Parathyroid adenoma (tissue), 2 donors: ENCODE measurements around the gene GPR26.

ENCODE experiments used
- H2AFZ ChIP-seq: fragments of 300-600 bp; sonication (generic); one replicate; pipeline ENCODE4 v1.7.0; 2017; ENCODE audit warnings: antibody characterized with exemption, mild to moderate bottlenecking
- H3K27ac ChIP-seq: fragments of 300-600 bp; sonication (generic); one replicate; pipeline ENCODE4 v1.7.0; 2017
- H3K27me3 ChIP-seq: fragments of 300-600 bp; sonication (generic); one replicate; pipeline ENCODE4 v1.7.0; 2017; ENCODE audit warnings: low read length; ENCODE audit not compliant: control insufficient read depth, insufficient read depth
- H3K36me3 ChIP-seq: fragments of 300-600 bp; sonication (generic); one replicate; pipeline ENCODE4 v1.7.0; 2017; ENCODE audit warnings: low read length; ENCODE audit not compliant: control insufficient read depth, insufficient read depth
- H3K4me1 ChIP-seq: fragments of 300-600 bp; sonication (generic); one replicate; pipeline ENCODE4 v1.7.0; 2017; ENCODE audit warnings: control low read depth
- H3K4me2 ChIP-seq: fragments of 300-600 bp; sonication (generic); one replicate; pipeline ENCODE4 v1.7.0; 2017; ENCODE audit warnings: low read length
- H3K4me3 ChIP-seq: fragments of 300-600 bp; sonication (generic); one replicate; pipeline ENCODE4 v1.7.0; 2017; ENCODE audit warnings: low read depth, low read length
- H3K79me2 ChIP-seq: fragments of 300-600 bp; sonication (generic); one replicate; pipeline ENCODE4 v1.7.0; 2017; ENCODE audit warnings: control low read depth
- H3K9ac ChIP-seq: fragments of 300-600 bp; sonication (generic); one replicate; pipeline ENCODE4 v1.7.0; 2017; ENCODE audit warnings: mild to moderate bottlenecking
- H3K9me3 ChIP-seq: fragments of 300-600 bp; sonication (generic); one replicate; pipeline ENCODE4 v1.7.0; 2017; ENCODE audit warnings: low read length; ENCODE audit not compliant: control insufficient read depth
- CTCF ChIP-seq: fragments of 300-600 bp; sonication (generic); IDR thresholded peaks from one replicate; pipeline ENCODE4 v1.7.0; 2017; ENCODE audit warnings: antibody characterized with exemption, mild to moderate bottlenecking
- donor health status: primary hyperparathyroidism.

GPR26 gene

GRCh38 chr10:123621492-123621891, 44.7 kb upstream of the GPR26 start:
- H2AFZ ChIP-seq, result no peak overlapping the region
- TF ChIP-seq CTCF, result no peak

DNA sequence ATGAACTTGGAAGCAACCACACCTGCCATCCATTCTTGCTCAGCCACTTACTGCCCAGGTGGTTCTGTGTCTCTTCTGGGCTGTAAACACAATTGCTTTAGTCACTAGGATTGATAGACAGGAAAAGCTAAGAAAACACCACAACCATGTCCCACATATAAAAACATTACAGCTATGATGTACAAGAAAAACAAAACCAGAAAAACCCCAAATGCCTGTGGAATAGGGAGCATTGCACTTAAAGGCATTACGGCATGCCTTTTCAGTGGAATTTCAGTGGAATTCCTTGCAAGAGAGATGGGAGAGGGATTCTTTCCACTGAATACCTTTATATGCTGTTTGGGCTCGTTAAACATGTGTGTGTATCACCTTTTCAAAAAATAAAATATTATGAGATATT, 44.2 kb upstream of the GPR26 start:
- Histone ChIP-seq H3K4me1 (no peaks in the 10 kb centered on the region), H2AFZ (no peak overlapping the region), H3K4me3 (no peak overlapping the region), H3K79me2 (no peaks in the 10 kb centered on the region), H3K4me2 (no peak overlapping the region), H3K9ac (no peak overlapping the region), H3K9me3 (no peaks in the 10 kb centered on the region), H3K27me3 (no peaks in the 10 kb centered on the region), H3K36me3 (no peaks in the 10 kb centered on the region), H3K27ac (no peak overlapping the region)
- TF ChIP-seq CTCF, result no peak

More at GRCh38 chr10:123621492-123621891, 44.7 kb upstream of the GPR26 start:
- Histone ChIP-seq H3K9ac (no peak overlapping the region), H3K9me3 (no peaks in the 10 kb centered on the region), H3K36me3 (no peaks in the 10 kb centered on the region), H3K4me1 (no peaks in the 10 kb centered on the region), H3K27ac (no peak overlapping the region), H3K27me3 (no peaks in the 10 kb centered on the region), H3K4me2 (no peak overlapping the region), H3K4me3 (no peak overlapping the region), H3K79me2 (no peaks in the 10 kb centered on the region)

GRCh38 chr10:123622381-123622780, 43.8 kb upstream of the GPR26 start:
- no peak overlapping the region for H3K4me3 ChIP-seq
- H3K27ac ChIP-seq, result no peak overlapping the region
- no peaks in the 10 kb centered on the region for H3K27me3 ChIP-seq
- H3K9ac ChIP-seq, result no peak overlapping the region
- TF ChIP-seq CTCF, result no peak
- H3K4me1 ChIP-seq, result no peaks in the 10 kb centered on the region
- no peak overlapping the region for H3K4me2 ChIP-seq
- H3K79me2 ChIP-seq, result no peaks in the 10 kb centered on the region
- no peak overlapping the region for H2AFZ ChIP-seq
- no peaks in the 10 kb centered on the region for H3K9me3 ChIP-seq
- no peaks in the 10 kb centered on the region for H3K36me3 ChIP-seq

- H3K27me3 ChIP-seq, result no peaks in the 10 kb centered on the region
- H3K79me2 ChIP-seq, result no peaks in the 10 kb centered on the region
Measured at GRCh38 chr10:123624086-123624485, 42.1 kb upstream of the GPR26 start.

More at GRCh38 chr10:123624086-123624485, 42.1 kb upstream of the GPR26 start:
- no peak overlapping the region for H3K4me2 ChIP-seq
- H3K36me3 ChIP-seq, result no peaks in the 10 kb centered on the region
- no peaks in the 10 kb centered on the region for H3K4me1 ChIP-seq
- no peak overlapping the region for H2AFZ ChIP-seq
- no peak overlapping the region for H3K9ac ChIP-seq
- H3K9me3 ChIP-seq, result no peaks in the 10 kb centered on the region
- no peak overlapping the region for H3K4me3 ChIP-seq
- no peak for TF ChIP-seq CTCF
- no peak overlapping the region for H3K27ac ChIP-seq
